H1 (cell line): ENCODE measurements around the gene TMEM30A. TPM values are rescaled to one million over a fixed set of nuclear protein-coding genes. Genes with fewer than 3 reads are reported as not detected.

ENCODE experiments used
- BCL11A ChIP-seq, 2 experiments: IDR thresholded peaks; one replicate each; pipeline ENCODE4 v1.6.1; 2011; ENCODE audit warnings: low read depth in 2 of 2, low read length in 2 of 2, mild to moderate bottlenecking in 2 of 2
- CTBP2 ChIP-seq: IDR thresholded peaks from 2 replicates; pipeline ENCODE4 v1.7.0; 2011; ENCODE audit warnings: borderline replicate concordance, mild to moderate bottlenecking, moderate library complexity, mixed read lengths, low read length; ENCODE audit not compliant: insufficient read depth, insufficient read length
- RNF2 ChIP-seq: fragments of 200-900, 300-1000 bp; sonication (generic); IDR thresholded peaks from 2 replicates; pipeline ENCODE4 v1.7.1; 2016; ENCODE audit warnings: borderline replicate concordance, low read depth, mild to moderate bottlenecking, antibody characterized with exemption, low read length; ENCODE audit not compliant: poor library complexity, severe bottlenecking; ENCODE audit errors: missing control alignments
- TEAD4 ChIP-seq: IDR thresholded peaks from 2 replicates; pipeline ENCODE4 v1.6.1; 2012; ENCODE audit warnings: low read depth, low read length, inconsistent platforms, mixed read lengths
- polyA plus RNA-seq, 7 experiments: library from polyadenylated mRNA; depleted of rRNA in 3 of 7; stranded (reverse) in 5 of 7; unstranded in 2 of 7; fragments of >200 nt in 5 of 7; fragments of 200-250 nt in 2 of 7; gene quantifications; 1 replicate in 5 of 7; 2 replicates in 1 of 7; 4 replicates in 1 of 7; pipeline versions ENCODE4 v1.2.1 to v1.2.3, GENCODE V29; 2011 to 2013; ENCODE audit warnings: missing spikeins in 2 of 7, mixed read lengths in 2 of 7
- total RNA-seq: library from RNA; stranded (reverse); fragmentation: NEBNext Ultra II Directional; extraction: Animal tissue kit (Norgen Biotek cat#: 25700); gene quantifications from 2 replicates; pipeline ENCODE4 v1.2.1, GENCODE V29; 2021

Gene TMEM30A
- total and polyA plus RNA-seq, 2 of the 8 experiments (the other 6 are each of a cell fraction or from before 2014, with no cell fraction given) = 10.5 to 71.0 TPM

DNA sequence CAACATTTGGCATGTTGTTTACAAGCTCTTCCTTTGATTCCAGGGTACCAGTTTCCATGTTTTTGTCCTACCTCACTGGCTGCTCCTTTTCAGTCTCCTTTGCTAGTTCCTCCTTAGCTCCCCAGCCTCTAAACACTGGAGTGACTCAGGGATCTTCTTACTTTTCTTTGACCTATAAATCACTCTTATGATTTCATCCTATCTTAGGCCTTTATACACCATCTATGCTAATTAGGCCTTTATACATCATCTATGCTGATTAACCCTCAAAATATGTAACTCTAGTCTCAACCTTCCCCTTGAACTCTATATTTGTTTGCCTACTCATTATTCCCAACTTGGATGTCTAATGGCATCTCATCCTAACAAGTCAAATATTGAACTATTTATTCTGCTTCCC is 9.5 kb downstream of the TMEM30A start (continued):
- TF ChIP-seq RNF2 (no peak), BCL11A (IDR thresholded peaks at IDR 0.05; ENCODE audit: low read depth in 2 of 2, low read length in 2 of 2) (no peak), TEAD4 (no peak), CTBP2 (no peak)
